ENCODE measurements around the gene PWP2.
"Not testable (repeated sequence)": the region's sequence is repeated elsewhere in the genome, so short reads cannot be mapped to it uniquely, and the experiment has no call there.

PWP2 gene

GRCh38 chr21:44139787-44140551, 32.8 kb downstream of the PWP2 start:
- not testable (repeated sequence) for DNase-seq

GRCh38 chr21:44140552-44140932, 33.3 kb downstream of the PWP2 start:
- not testable (repeated sequence) for DNase-seq

DNA sequence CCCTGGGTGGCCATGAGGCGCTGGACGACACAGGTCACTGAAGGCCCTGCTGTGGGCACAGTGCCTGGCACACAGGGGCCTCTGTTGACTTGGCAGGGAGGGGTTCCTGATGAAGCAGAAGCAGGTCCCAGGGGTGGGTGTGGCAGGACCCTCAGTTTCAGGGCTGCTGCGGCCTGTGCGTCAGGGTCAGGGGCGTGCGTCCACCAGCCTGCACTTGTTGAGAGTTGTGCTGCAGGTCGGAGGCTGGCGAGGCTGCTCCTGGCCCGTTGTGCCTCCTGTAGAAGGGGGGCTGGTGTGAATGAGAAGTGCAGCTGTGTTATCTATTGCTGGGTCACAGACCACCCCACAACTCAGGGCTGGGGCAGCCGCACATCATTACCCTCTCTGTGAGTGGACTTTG, 35.3 kb downstream of the PWP2 start:
- DNase-seq: not testable (repeated sequence)

- DNase-seq: not testable (repeated sequence)
Observed at GRCh38 chr21:44143380-44143779, 36.2 kb downstream of the PWP2 start.

DNA sequence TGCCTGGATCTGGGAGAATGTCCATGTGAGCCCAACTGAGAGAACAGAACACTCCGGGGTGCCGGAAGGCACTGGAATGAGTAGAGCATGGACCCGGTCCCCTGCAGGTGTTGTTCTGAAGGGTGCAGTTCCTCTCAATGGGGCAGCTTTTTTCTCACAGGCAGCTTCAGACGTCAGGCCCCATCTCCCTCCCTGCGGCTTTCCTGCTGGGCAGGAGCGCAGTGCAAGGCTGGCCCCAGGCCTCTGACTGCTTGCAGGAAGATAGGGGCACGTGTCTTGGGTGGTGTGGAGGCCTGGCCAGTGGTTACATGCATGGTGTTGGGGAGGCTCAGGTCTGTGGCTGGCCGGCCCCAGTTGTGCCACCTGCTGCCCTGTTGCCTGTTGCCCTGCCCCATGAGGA, 36.8 kb downstream of the PWP2 start:
- DNase-seq: not testable (repeated sequence)

GRCh38 chr21:44144784-44145602, 37.8 kb downstream of the PWP2 start:
- DNase-seq: not testable (repeated sequence)

DNA sequence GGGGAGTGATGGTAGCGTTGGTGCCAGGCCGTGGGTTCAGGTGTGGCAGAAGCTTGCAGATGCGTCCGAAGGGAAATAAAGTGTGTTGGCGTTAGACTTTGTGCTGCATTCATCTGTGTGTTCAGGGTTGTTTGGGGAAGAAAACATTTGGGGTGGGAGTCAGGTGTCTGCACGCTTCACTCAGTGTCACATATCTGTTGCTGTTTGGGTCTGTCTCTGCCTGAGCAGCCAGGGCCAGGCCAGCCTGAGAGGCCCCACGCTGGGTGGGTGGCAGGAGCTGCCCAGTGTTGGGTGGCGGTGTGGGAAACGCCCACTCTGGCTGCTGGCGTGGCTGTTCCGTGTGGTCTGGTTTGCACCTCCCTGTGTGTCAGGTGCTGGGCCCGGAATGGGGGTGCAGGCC, 38.4 kb downstream of the PWP2 start:
- DNase-seq: not testable (repeated sequence)

DNA sequence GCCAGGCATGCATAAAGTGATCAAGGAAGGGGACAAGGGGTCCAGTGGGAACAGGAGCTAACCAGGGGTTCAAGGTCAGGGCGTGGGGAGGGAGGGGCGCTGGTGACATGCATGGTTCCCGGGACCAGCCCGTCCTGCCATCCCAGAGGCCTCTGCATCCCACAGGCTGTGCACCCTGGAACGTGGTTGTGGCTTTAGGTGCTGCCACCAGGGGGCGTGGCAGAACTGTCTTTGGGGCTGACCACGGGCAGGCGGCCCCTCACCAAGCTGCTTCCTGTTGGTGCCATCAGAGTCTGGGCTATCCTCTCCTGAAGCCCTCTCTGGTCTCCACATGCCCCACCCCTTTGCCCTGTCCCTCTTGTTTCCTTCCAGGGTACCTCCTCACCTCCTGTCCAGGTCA, 39.9 kb downstream of the PWP2 start:
- DNase-seq: not testable (repeated sequence)

- DNase-seq: not testable (repeated sequence)
Observed at GRCh38 chr21:44150255-44150654, 43.1 kb downstream of the PWP2 start.

DNA sequence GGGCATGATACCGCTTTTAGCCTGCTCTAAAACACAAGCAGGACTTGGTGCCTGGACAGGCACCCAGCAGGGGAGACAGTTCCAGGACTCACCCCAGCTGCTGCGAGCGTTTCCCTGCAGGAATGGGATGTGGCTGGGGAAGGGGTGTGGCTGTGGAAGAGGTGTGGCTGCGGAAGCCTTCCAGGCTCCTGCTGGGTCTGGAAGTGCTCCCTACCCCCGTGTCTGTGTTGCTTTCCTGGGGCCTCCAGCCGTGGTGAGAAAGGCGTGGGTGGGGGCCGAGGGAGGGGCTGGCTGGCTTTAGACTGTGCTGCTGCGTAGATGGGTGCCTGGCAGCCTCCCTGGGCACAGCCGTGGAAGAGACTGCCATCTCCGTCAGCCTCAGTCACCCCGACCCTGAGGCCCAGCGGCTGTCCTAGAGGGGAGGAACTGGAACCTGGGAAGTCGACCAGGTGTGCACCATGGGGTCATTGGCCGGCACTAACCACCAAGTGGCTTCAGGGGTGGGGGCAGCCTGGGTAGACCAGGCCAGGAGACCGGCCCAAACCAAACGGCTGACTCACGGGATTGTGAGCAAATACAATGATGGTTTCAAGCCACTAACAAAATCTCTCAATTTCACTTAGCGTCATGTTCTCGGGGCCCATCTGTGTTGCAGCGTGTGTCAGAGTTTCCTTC, 46.2 kb downstream of the PWP2 start:
- not testable (repeated sequence) for DNase-seq

DNA sequence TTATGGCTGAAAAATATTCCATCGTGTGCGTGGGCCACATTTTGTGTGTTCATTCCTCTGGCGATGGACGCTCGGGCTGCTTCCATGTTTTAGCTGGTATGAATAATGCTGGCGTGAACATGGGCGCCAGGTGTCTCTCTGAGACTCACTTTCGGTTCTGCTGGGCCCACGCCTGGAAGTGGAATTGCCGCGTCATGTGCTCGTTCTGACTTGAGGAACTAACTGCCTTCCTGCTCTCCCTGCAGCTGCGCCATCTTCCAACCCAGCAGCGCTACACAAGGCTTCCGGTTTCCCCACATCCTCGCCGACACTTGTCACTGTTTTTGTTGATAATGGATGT, 46.7 kb downstream of the PWP2 start:
- DNase-seq: not testable (repeated sequence)

DNA sequence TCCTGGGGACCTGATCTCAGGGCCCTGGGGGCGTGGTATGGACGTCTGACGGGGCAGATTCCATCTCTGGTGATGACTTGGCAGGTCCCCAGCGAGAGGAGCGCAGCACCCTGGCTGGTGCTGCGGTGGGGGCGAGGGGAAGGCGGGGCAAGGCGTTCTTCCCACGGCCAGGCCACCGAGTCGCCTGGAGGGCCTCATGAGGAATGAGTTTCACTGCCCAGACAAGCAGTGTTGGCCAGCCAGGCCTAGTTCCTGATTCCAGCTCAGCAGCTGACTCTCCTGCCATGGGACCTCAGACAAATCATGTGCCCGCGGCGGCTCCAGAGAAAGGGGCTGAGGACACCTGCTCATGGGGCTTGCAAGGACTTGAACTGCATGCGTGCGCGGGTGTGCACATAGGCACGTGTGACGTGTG, 47.6 kb downstream of the PWP2 start:
- DNase-seq: not testable (repeated sequence)

DNA sequence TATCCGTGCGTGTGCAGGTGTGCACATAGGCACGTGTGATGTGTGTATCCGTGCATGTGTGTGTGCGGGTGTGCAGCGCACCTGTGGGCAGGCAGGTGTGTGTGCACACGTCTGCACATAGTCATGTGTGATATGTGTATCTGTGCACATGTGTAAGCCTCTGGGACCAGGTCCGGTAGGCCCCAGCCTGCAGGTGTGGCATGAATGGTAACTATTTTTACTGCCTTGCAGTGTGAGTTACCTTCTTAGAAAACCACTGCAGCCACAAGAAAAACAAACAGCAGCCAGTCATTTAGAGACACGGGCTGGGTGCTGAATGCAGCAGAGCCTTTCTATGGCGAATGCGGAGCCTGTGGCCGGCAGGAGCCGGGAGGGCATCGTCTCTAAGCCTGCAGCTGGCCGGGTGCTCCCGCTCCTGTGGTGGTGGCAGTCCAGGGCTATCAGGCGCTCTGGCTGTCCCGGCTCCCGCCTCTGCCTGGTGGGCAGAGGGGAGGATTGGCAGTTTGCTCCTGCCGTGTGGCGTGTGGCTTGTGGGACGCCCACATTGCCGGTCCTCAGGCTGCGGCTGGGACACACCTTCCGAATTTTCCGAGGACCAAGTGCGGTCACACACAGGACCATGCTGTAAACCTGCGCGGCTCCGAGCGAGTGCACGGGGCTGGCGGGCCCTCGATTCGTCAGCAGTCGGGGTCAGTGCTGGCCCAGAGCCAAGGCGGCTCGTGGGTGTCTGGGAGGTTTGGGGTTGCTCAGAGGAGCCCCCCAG, 48.2 kb downstream of the PWP2 start:
- not testable (repeated sequence) for DNase-seq

GRCh38 chr21:44155994-44156380, 48.8 kb downstream of the PWP2 start:
- DNase-seq: not testable (repeated sequence)

DNA sequence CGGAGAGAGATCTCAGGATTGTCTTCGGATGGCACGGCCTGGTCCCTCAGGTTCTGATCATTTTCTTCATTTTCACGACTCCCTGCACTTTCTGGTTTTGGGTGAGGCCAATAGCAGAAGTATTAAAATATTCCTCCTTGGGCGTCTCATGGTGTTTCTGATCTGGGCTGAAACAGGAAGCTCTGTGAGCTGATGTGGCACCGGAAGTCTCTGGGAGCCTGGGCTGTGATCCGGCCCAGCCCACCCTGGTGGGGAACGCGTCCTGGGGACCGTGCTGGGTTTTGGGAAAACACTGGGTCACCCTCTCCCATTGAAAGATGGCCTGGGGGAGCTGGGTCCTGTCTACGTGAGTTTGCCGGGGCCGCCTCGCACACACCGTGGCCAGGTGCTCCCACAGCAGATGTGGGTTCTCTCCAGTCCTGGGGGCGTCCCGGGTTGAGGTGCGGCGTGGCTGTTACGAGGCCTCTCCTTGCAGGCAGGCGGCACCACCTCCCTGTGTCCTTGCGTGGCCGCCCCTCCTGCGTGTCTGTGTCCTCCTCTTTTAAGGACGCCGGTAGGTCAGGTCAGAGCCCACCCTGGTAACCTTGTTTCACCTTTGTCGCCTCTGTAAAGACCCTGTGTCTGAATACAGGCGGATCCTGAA, 50.4 kb downstream of the PWP2 start:
- not testable (repeated sequence) for DNase-seq

DNA sequence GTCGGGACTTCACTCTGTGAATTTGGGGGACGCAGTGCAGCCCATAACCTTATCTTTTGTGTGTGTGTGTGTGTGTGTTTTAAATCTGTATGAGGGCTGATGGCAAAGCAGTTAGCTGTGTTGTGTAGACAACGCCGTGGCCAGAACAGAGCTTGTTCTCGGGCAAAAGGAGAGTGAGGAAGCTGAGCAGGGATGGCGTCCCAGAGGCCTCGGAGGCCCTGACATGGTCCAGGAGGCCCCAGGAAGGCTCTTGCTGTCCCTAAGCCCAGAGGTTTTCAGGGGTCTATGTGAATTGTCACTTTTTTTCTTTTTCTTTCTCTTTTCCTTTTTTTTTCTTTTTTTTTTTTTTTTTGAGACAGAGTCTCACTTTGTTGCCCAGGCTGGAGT, 50.9 kb downstream of the PWP2 start:
- not testable (repeated sequence) for DNase-seq

DNA sequence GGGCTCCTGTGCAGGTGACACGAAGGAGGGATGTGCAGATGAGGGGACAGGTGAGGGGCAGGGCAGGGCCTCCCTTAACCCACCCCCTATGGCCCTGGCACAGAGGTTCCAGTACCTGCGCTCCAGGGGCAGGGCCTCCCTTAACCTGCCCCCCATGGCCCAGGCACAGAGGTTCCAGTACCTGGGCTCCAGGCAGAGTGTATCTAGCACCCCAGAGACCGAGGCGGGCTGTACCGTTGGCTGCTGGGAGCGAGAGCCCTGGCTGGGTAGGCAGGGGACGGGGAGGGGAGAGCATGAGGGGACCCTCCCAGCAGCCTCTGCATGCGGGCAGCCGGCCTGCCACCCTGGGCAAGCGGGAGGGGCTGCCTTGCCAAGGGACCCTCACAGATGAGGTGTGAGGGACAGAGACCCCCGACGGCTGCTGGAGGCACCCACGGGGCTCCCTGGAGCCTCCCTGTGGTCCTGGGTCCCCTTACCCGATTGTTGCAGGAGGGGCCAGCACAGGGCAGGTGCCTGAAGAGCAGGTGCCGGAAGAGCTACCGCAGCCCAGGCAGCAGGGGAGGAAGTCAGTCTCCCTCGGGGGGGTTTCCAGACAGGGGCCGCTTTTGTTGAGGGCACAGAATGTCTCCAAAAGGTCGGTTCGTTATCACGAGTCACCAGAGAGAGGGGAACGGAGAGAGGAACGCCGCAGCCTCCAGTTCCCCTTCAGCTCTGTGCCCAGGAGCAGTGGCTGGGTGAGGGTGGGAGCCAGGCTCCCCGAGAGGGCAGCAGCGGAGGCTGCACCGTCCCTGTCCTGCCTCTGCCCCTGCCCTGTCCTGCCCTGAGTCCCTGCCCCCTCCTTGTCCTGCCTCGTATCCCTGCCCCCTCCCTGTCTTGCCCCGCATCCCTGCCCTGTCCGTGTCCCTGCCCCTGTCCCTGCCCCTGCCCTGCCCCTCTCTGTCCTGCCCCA, 52.4 kb downstream of the PWP2 start:
- DNase-seq: not testable (repeated sequence)

GRCh38 chr21:44160298-44160672, 53.1 kb downstream of the PWP2 start:
- DNase-seq: not testable (repeated sequence)

GRCh38 chr21:44160821-44161220, 53.6 kb downstream of the PWP2 start:
- DNase-seq: not testable (repeated sequence)

DNA sequence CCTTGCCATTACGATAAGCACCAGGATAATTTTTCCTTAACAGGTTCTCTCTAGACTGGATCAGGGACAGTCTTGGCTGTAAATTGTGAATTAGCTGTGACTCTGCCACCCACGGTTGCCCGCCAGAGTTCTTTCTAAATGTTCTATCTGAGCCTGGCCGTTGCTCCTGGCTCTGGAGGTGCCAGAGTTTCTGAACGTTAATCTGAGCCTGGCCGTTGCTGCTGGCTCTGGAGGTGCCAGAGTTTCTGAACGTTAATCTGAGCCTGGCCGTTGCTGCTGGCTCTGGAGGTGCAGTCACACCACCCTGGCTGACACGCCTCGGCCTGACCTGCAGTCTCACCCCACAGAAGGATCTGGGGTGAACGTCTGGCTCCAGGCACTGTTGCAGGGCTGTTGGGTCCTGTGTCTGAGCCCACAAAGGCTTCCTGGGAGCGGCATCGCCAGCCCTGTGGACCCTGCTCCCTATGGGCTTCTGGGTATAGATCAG, 56.0 kb downstream of the PWP2 start:
- DNase-seq: not testable (repeated sequence)

DNA sequence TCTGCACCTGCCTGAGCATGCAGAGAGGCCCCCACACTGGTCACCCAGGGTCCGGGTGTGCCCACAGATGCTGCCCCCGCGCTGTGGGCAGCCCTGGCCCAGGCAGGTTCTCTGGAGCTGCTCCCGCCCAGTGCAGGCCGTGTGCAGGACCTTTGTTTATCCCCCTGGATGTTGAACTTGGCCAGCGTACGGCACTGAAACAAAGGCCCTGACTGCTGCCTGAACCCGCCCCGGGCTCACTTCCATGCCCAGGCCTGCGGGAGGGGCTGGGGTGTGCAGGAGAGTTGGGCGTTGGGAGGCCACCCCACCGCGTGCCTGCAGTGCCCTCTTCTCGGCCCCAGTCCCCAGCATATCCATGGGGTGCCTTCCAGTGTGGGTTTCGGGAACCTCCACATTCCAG, 58.7 kb downstream of the PWP2 start:
- DNase-seq: not testable (repeated sequence)
